Measurements from ENCODE around the gene PDE6B.

PDE6B gene

GRCh38 chr4:653080-653821, 27.9 kb downstream of the PDE6B start:
- TF ChIP-seq CTCF (IDR thresholded peaks at IDR 0.05; ENCODE audit: low read depth, low read length) = no peak

GRCh38 chr4:653831-654502, 28.6 kb downstream of the PDE6B start:
- no peak overlapping the region for H3K4me3 ChIP-seq (ENCODE audit: low read depth, low read length)
- TF ChIP-seq CTCF (IDR thresholded peaks at IDR 0.05; ENCODE audit: low read depth, low read length) = no peak

More at GRCh38 chr4:653080-653821, 27.9 kb downstream of the PDE6B start:
- H3K4me3 ChIP-seq (ENCODE audit: low read depth, low read length) = no peak overlapping the region

GRCh38 chr4:654503-654845, 29.1 kb downstream of the PDE6B start:
- H3K4me3 ChIP-seq (ENCODE audit: low read depth, low read length) = no peak overlapping the region
- TF ChIP-seq CTCF (IDR thresholded peaks at IDR 0.05; ENCODE audit: low read depth, low read length) = no peak

GRCh38 chr4:654871-655463, 29.6 kb downstream of the PDE6B start:
- no peak for TF ChIP-seq CTCF (IDR thresholded peaks at IDR 0.05; ENCODE audit: low read depth, low read length)

GRCh38 chr4:655464-656151, 30.2 kb downstream of the PDE6B start:
- no peak overlapping the region for H3K4me3 ChIP-seq (ENCODE audit: low read depth, low read length)
- no peak for TF ChIP-seq CTCF (IDR thresholded peaks at IDR 0.05; ENCODE audit: low read depth, low read length)

More at GRCh38 chr4:654871-655463, 29.6 kb downstream of the PDE6B start:
- H3K4me3 ChIP-seq (ENCODE audit: low read depth, low read length) = no peak overlapping the region

GRCh38 chr4:656436-657337, 31.3 kb downstream of the PDE6B start:
- no peak overlapping the region for H3K4me3 ChIP-seq (ENCODE audit: low read depth, low read length)
- TF ChIP-seq CTCF (IDR thresholded peaks at IDR 0.05; ENCODE audit: low read depth, low read length) = no peak

All from WI38 (cell line).